OCI-LY3 (cell line): ENCODE measurements around the gene HOXB3.

Experiments
- EZH2phosphoT487 ChIP-seq: fragments of 200-600 bp; shearing (Covaris generic); IDR thresholded peaks from 2 replicates; pipeline ENCODE4 v1.6.1; 2018; ENCODE audit warnings: antibody characterized with exemption, mixed run types, low read depth
- TF ChIP-seq, protein P1 (sequence below): fragments of 200-600, 300-600 bp; sonication (generic); IDR thresholded peaks from 2 replicates; pipeline ENCODE4 v1.5.1; 2014; ENCODE audit warnings: antibody characterized with exemption, low read length, low read depth

DNA sequence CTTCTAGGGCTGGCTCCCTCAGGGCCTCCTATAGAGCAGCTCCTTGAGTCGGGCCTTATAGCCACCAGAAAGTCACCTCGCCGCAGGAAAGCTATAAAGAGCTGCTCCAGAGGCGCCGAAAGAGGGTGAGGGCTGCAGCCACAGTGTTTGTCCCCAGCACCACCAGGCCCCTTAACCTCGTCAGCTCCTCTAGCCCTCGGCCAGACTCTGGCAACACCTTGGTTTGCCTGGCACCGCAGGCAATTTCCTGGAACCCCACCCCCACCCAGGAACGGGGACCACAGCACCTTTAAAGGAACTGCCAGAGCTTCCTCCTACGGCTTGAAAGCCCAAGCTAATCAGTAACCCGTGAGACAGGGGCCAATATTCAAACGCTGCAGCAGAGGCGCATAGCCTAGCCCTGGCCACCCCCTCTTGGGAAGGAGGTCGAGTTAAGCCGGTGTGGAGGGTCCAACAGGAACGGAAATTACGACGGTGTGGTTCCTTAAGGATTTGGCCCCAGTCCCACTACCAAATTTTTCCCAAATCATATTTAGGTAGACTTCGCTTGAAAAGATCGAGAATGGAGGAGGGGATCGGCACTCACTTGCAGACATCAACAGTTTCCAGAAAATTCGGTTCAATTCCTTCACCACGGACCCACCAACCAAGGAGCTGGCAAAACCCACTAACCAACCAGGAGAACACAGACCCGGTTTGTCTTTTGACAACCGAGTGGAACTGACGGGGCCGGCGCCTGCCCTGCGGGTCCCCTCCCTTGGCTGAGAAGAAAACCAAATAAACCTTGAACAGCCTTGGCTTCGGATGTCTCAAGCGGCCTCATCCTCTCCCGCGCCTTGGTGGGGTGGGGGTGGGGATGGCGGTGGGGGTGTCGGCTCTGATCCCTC is 11.7 kb upstream of the HOXB3 start:
- TF ChIP-seq, protein P1, sequence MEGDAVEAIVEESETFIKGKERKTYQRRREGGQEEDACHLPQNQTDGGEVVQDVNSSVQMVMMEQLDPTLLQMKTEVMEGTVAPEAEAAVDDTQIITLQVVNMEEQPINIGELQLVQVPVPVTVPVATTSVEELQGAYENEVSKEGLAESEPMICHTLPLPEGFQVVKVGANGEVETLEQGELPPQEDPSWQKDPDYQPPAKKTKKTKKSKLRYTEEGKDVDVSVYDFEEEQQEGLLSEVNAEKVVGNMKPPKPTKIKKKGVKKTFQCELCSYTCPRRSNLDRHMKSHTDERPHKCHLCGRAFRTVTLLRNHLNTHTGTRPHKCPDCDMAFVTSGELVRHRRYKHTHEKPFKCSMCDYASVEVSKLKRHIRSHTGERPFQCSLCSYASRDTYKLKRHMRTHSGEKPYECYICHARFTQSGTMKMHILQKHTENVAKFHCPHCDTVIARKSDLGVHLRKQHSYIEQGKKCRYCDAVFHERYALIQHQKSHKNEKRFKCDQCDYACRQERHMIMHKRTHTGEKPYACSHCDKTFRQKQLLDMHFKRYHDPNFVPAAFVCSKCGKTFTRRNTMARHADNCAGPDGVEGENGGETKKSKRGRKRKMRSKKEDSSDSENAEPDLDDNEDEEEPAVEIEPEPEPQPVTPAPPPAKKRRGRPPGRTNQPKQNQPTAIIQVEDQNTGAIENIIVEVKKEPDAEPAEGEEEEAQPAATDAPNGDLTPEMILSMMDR: no peak
- no peak for TF ChIP-seq EZH2phosphoT487
